HL-60/S4 treated with phorbol 12-myristate 13-acetate at 8.2 ng/mL for 4 days and 3 days (cell line): ENCODE measurements around the gene SNU13.

Experiments used
- in situ Hi-C: fragments of 300-500 bp; cut with MboI; formaldehyde crosslinking; loops from 2 replicates; pipeline ENCODE4 v1.15.0; 2022; ENCODE audit warnings: low sequenced_read_pairs

SNU13 gene

DNA sequence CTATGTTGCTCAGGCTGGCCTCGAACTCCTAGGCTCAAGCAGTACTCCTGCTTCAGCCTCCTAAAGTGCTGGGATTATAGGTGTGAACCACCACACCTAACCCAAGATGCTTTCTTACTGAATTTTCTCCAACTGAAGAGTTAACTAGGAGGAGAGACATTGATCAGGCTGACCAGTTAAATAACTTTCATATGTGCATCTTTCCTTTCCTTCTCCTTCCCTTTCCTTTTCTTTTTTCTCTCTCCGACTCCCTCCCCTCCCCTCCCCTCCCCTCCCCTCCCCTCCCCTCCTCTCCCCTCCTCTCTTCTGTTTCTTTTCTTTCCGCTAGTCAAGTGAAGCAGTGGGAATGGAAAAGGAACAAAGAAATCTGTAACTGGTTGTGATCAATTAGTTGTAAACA, 40.9 kb downstream of the SNU13 start:
- in situ Hi-C loops = loop anchor here (25.0 kb wide), 1 partner anchor 485 kb away; no protein-coding TSS in a partner anchor

DNA sequence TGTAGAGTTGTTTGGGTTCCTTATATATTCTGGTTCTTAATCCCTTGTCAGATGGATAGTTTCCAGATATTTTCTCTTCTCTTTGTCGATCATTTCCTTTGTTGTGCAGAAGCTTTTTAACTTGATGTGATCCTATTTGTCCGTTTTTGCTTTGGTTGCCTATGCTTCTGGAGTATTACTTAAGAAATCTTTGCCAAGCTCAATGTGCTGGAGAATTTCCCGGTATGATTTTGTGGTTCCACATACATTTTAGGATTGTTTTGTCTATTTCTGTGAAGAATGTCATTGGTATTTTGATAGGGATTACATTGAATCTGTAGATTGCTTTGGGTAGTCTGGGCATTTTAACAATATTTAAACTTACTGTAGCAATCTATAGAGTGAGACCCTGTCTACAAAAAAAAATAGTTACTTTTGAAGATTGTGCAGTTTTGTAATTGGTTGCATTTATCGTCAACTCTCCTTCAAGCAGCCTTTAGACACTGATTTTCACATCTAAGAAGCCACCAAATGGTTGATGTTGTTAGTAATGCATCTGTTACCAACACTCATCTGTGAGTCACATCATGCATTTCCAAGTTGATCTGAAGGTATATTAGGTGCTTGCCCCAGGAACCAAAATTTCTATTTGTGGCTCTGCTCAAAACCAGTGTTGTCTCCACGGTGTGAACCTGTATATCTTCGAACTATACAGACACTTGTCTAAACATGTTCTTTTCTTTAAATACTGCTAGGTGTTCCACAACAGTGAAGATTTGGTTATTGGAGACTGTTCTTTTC, 46.1 kb downstream of the SNU13 start:
- in situ Hi-C loops = loop anchor here (25.0 kb wide), 1 partner anchor 480 kb away; no protein-coding TSS in a partner anchor

DNA sequence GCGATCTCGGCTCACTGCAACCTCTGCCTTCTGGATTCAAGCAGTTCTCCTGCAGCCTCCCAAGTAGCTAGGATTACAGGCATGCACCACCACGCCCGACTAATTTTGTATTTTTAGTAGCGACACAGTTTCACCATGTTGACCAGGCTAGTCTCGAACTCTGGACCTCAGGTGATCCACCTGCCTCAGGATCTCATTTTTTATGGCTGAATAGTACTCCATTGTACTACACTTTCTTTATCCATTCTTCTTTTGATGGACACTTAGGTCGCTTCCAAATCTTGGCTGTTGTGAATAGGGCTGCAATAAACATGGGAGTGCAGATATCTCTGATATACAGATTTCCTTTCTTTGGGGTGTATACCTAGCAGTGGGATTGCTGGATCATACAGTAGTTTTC, 46.8 kb downstream of the SNU13 start:
- in situ Hi-C loops = loop anchor here (25.0 kb wide), 1 partner anchor 480 kb away; no protein-coding TSS in a partner anchor

DNA sequence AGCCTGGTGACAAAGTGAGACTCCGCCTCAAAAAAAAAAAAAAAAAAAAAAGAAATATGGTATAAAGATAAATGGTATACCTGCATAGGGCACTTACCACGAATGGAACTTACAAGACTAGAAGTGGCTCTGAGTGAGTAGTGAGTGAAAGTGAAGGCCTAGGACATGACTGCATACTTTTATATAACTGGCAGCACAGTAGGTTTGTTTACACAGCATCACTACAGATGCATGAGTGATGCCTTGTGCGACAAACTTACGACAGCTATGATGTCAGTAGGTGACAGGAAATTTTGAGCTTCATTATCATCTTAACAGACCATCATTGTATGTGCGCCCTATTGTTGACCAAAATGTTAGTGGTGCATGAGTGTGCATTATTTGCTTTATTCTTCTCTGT, 49.9 kb downstream of the SNU13 start:
- in situ Hi-C loops = loop anchor here (25.0 kb wide), 1 partner anchor 476 kb away; no protein-coding TSS in a partner anchor

DNA sequence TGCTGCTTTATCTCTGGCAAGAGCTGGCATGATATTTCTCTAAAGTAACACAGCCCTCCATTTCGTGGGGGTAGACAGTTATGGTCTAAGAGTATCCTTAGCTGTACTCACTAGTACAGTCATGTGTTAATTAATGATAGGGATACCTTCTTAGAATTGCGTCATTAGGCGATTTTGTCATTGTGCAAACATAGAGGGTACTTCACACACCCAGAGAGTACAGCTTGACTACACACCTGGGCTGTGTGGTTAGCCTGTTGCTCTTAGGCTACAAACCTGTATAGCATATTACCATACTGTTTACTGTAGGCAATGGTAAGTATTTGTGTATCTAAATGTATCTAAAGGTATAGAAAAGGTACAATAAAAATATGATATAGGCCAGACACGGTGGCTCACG, 50.5 kb downstream of the SNU13 start:
- in situ Hi-C loops = loop anchor here (25.0 kb wide), 1 partner anchor 476 kb away; no protein-coding TSS in a partner anchor

DNA sequence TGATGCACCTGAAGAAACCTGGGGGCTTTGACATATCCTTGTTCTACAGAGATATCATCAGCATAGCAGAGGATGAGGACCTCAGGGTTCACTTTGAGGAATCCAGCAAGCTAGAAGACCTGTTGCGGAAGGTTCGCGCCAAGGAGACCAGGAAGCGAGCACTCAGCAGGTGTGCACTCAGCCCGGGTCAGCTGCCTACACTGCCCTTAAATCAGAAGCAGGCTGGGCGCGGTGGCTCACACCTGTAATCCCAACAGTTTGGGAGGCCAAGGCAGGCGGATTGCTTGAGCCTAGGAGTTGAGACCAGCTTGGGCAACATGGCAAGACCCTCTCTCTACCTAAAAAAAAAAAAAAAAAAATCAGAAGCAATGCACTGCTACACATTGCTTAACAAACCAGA, 51.0 kb downstream of the SNU13 start:
- in situ Hi-C loops = loop anchor here (25.0 kb wide), 1 partner anchor 475 kb away; no protein-coding TSS in a partner anchor

DNA sequence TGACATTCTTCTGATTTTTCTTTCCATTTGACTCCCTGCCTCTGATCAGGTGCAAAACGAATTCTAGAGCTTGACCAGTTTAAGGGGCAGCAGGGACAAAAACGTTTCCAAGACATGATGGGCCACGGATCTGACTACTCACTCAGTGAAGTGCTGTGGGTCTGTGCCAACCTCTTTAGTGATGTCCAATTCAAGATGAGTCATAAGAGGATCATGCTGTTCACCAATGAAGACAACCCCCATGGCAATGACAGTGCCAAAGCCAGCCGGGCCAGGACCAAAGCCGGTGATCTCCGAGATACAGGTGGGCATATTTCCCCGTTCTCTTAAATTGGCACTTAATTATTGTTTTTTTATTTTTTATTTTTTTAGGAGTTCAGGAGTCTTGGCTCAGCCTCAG, 52.2 kb downstream of the SNU13 start:
- in situ Hi-C loops = loop anchor here (25.0 kb wide), 1 partner anchor 474 kb away; no protein-coding TSS in a partner anchor

DNA sequence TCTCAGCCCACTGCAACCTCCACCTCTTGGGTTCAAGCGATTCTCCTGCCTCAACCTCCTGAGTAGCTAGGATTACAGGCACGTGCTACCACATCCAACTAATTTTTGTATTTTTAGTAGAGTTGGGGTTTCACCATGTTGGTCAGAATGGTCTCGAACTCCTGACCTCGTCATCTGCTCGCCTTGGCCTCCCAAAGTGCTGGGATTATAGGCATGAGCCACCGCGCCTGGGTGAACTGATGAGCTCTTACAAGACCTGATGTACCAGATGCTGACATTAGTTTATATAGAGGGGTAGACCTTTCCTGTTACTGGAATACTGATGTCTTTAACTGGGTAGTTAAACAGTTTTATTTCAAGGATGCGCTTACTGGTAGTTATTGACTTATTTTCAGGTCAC, 54.1 kb downstream of the SNU13 start:
- in situ Hi-C loops = loop anchor here (25.0 kb wide), 1 partner anchor 472 kb away; no protein-coding TSS in a partner anchor

DNA sequence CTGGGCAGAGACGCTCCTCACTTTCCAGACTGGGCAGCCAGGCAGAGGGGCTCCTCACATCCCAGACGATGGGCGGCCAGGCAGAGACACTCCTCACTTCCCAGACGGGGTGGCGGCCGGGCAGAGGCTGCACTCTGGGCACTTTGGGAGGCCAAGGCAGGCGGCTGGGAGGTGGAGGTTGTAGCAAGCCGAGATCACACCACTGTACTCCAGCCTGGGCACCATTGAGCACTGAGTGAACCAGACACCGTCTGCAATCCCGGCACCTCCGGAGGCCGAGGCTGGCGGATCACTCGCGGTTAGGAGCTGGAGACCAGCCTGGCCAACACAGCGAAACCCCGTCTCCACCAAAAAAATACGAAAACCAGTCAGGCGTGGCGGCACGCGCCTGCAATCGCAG, 57.1 kb downstream of the SNU13 start:
- in situ Hi-C loops = loop anchor here (25.0 kb wide), 1 partner anchor 469 kb away; no protein-coding TSS in a partner anchor

DNA sequence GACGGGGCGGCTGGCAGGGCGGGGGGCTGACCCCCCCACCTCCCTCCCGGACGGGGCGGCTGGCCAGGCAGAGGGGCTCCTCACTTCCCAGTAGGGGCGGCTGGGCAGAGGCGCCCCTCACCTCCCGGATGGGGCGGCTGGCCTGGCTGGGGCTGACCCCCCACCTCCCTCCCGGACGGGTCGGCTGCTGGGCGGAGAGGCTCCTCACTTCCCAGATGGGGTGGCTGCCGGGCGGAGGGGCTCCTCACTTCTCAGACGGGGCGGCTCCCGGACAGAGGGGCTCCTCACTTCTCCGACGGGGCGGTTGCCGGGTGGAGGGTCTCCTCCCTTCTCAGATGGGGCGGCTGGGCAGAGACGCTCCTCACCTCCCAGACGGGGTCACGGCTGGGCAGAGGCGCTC, 57.6 kb downstream of the SNU13 start:
- in situ Hi-C loops = loop anchor here (25.0 kb wide), 1 partner anchor 469 kb away; no protein-coding TSS in a partner anchor

DNA sequence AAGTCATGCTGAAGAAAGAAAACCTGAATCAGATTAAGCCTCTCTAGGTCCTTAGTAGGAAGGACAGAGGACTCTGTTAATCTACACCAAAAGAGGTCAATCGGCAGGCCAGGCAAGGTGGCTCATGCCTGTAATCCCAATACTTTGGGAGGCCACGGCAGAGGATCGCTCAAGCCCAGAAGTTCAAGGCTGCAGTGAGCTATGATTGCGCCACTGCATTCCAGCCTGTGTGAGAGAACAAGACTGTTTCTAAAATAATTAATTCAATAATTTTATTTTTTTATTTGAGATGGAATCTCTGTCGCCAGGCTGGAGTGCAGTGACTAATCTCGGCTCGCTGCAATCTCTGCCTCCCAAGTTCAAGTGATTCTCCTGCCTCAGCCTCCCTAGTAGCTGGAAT, 63.1 kb downstream of the SNU13 start:
- in situ Hi-C loops = loop anchor here (25.0 kb wide), 1 partner anchor 463 kb away; no protein-coding TSS in a partner anchor
